Fibroblast of lung (primary cell): ENCODE measurements around the gene LSM7. TPM values are rescaled to one million over a fixed set of nuclear protein-coding genes. Genes with fewer than 3 reads are reported as not detected.

Experiments used
- DNase-seq, 2 donors: peaks; one replicate each; pipeline versions ENCODE4 v3.0.0 to v3.0.0-alpha.2; 2010; ENCODE audit warnings: low read depth in 2 of 2
- H2AFZ ChIP-seq: 2 replicates; pipeline ENCODE4 v1.5.1; 2012; ENCODE audit warnings: low read length, control low read depth, inconsistent platforms
- H3K27ac ChIP-seq: 2 replicates; pipeline ENCODE4 v1.5.1; 2011; ENCODE audit warnings: low read length, control low read depth; ENCODE audit not compliant: insufficient read depth
- H3K27me3 ChIP-seq: 2 replicates; pipeline ENCODE4 v1.5.1; 2011; ENCODE audit warnings: mild to moderate bottlenecking, low read length; ENCODE audit not compliant: control insufficient read depth, insufficient read depth
- H3K36me3 ChIP-seq: 2 replicates; pipeline ENCODE4 v1.5.1; 2011; ENCODE audit warnings: low read length; ENCODE audit not compliant: control insufficient read depth, insufficient read depth
- H3K4me1 ChIP-seq: 2 replicates; pipeline ENCODE4 v1.5.1; 2011; ENCODE audit warnings: low read length; ENCODE audit not compliant: control insufficient read depth, insufficient read depth; ENCODE audit errors: extremely low read depth
- H3K4me2 ChIP-seq: 2 replicates; pipeline ENCODE4 v1.5.1; 2011; ENCODE audit warnings: low read length, control low read depth; ENCODE audit not compliant: insufficient read depth; ENCODE audit errors: extremely low read depth
- H3K4me3 ChIP-seq, 4 experiments: fragments of 200-600 bp in 1 of 4; sonication (generic) in 1 of 4; replicated peaks in 1 of 4; 2 replicates each; pipeline ENCODE4 v1.5.1; 2011 to 2016; ENCODE audit warnings: low read length in 4 of 4, low read depth in 3 of 4, mild to moderate bottlenecking in 3 of 4, control low read depth in 2 of 4, inconsistent platforms in 1 of 4, mixed read lengths in 1 of 4; ENCODE audit not compliant: insufficient read depth in 1 of 4; ENCODE audit errors: control extremely low read depth in 1 of 4
- H3K79me2 ChIP-seq: 2 replicates; pipeline ENCODE4 v1.5.1; 2012; ENCODE audit warnings: mild to moderate bottlenecking, low read length, inconsistent platforms; ENCODE audit not compliant: control insufficient read depth, insufficient read depth
- H3K9ac ChIP-seq: 2 replicates; pipeline ENCODE4 v1.5.1; 2011; ENCODE audit warnings: mild to moderate bottlenecking, low read length, control low read depth; ENCODE audit not compliant: insufficient read depth
- H3K9me3 ChIP-seq: 2 replicates; pipeline ENCODE4 v1.5.1; 2012; ENCODE audit warnings: low read depth, low read length; ENCODE audit not compliant: control insufficient read depth, insufficient read depth
- H4K20me1 ChIP-seq: 2 replicates; pipeline ENCODE4 v1.5.1; 2011; ENCODE audit warnings: low read length; ENCODE audit not compliant: control insufficient read depth, insufficient read depth; ENCODE audit errors: extremely low read depth
- CTCF ChIP-seq, 2 donors: IDR thresholded peaks in 1 of 2; conservative IDR thresholded peaks in 1 of 2; 1 replicate in 1 of 2; 2 replicates in 1 of 2; pipeline ENCODE4 v1.5.1; 2011 to 2012; ENCODE audit warnings: low read length in 2 of 2, control low read depth in 1 of 2, inconsistent platforms in 1 of 2, low read depth in 1 of 2, mild to moderate bottlenecking in 1 of 2
- EZH2 ChIP-seq: IDR thresholded peaks from 2 replicates; pipeline ENCODE4 v1.5.1; 2012; ENCODE audit warnings: low read length, control low read depth, mild to moderate bottlenecking; ENCODE audit errors: missing control alignments
- polyA plus RNA-seq, 2 donors: library from polyadenylated mRNA; depleted of rRNA in 1 of 2; stranded (reverse) in 1 of 2; unstranded in 1 of 2; fragments of >200 nt; gene quantifications; 2 replicates each; pipeline ENCODE4 v1.2.1, GENCODE V29; 2011 to 2012; ENCODE audit warnings: missing spikeins in 1 of 2
- total RNA-seq: library from RNA; depleted of rRNA; stranded (reverse); fragments of >200 nt; gene quantifications from 2 replicates; pipeline ENCODE4 v1.2.1, GENCODE V29; 2014

The LSM7 gene
- total and polyA plus RNA-seq, 2 donors (not counting 1 experiment from before 2014, with no cell fraction given) = 43.1 to 182 TPM

GRCh38 chr19:2362970-2363300 is 34.5 kb upstream of the LSM7 start:
- Histone ChIP-seq H4K20me1 (no peaks in the 10 kb centered on the region), H3K27me3 (peaks cover 8% of the 10 kb centered on the region), H3K79me2 (no peaks in the 10 kb centered on the region), H2AFZ (no peak overlapping the region), H3K36me3 (no peaks in the 10 kb centered on the region), H3K27ac (no peak overlapping the region), H3K4me3 (no peak overlapping the region), H3K4me2 (no peak overlapping the region), H3K9me3 (no peaks in the 10 kb centered on the region), H3K9ac (no peak overlapping the region), H3K4me1 (no peaks in the 10 kb centered on the region)
- DNase-seq = no peak
- no peak for TF ChIP-seq CTCF (conservative IDR thresholded peaks at IDR 0.05 in 1 of 2, IDR thresholded peaks at IDR 0.05 in 1 of 2; ENCODE audit: low read depth in 1 of 2, low read length in 2 of 2)
- TF ChIP-seq EZH2 = no peak

- Histone ChIP-seq H3K27me3 (peaks cover 8% of the 10 kb centered on the region), H4K20me1 (no peaks in the 10 kb centered on the region), H3K9ac (no peak overlapping the region), H3K4me3 (no peak overlapping the region), H3K4me1 (no peaks in the 10 kb centered on the region), H3K9me3 (no peaks in the 10 kb centered on the region), H3K27ac (no peak overlapping the region), H3K79me2 (no peaks in the 10 kb centered on the region), H3K4me2 (no peak overlapping the region), H3K36me3 (no peaks in the 10 kb centered on the region), H2AFZ (no peak overlapping the region)
- no peak for DNase-seq
- TF ChIP-seq CTCF (conservative IDR thresholded peaks at IDR 0.05 in 1 of 2, IDR thresholded peaks at IDR 0.05 in 1 of 2; ENCODE audit: low read depth in 1 of 2, low read length in 2 of 2) (no peak), EZH2 (no peak)
These were observed 33.9 kb upstream of the LSM7 start for GRCh38 chr19:2362046-2362969.

- no peak overlapping the region for H3K4me2 ChIP-seq
These were observed 33.1 kb upstream of the LSM7 start for GRCh38 chr19:2361246-2362045.

More at GRCh38 chr19:2361246-2362045, 33.1 kb upstream of the LSM7 start:
- Histone ChIP-seq H4K20me1 (no peaks in the 10 kb centered on the region), H3K4me3 (no peak overlapping the region), H3K27ac (no peak overlapping the region), H3K4me1 (no peaks in the 10 kb centered on the region), H3K9me3 (no peaks in the 10 kb centered on the region), H3K79me2 (no peaks in the 10 kb centered on the region), H3K36me3 (no peaks in the 10 kb centered on the region), H3K27me3 (peaks cover 8% of the 10 kb centered on the region), H3K9ac (no peak overlapping the region), H2AFZ (no peak overlapping the region)
- no peak for DNase-seq
- TF ChIP-seq CTCF (conservative IDR thresholded peaks at IDR 0.05 in 1 of 2, IDR thresholded peaks at IDR 0.05 in 1 of 2; ENCODE audit: low read depth in 1 of 2, low read length in 2 of 2) = no peak
- TF ChIP-seq EZH2 = no peak
